Activated CD8-positive, alpha-beta memory T cell treated with anti-CD3 and anti-CD28 coated beads, Interleukin-2, amount 50 U/mL, for 48 hours (primary cell): Measurements from ENCODE around the gene NMNAT1.
A peak's percentile ranks its signal among the peaks of the same experiment; 100 is the strongest.
"Not testable (repeated sequence)": the region's sequence is repeated elsewhere in the genome, so short reads cannot be mapped to it uniquely, and the experiment has no call there.

Source experiments
- DNase-seq: peaks from one replicate; pipeline ENCODE4 v3.0.0-alpha.2; 2020

NMNAT1 gene

GRCh38 chr1:9942939-9943788 lies at the start of gene NMNAT1, which contains the start of gene LZIC:
NMNAT1 (plus strand) TSS chr1:9943475; CDS start chr1:9972074, 28,599 bp downstream.
LZIC (minus strand) TSS chr1:9943391; CDS start chr1:9936619, 6,772 bp downstream.
- peak; percentile 96 for DNase-seq

- no peak for DNase-seq
Observed at GRCh38 chr1:9894115-9894514, 49.2 kb upstream of the NMNAT1 start.

GRCh38 chr1:9900142-9901043 lies 42.9 kb upstream of the NMNAT1 start:
- no peak for DNase-seq

- no peak for DNase-seq
Observed at GRCh38 chr1:9901148-9902059, 41.9 kb upstream of the NMNAT1 start.

- no peak for DNase-seq
Observed at GRCh38 chr1:9902060-9902452, 41.2 kb upstream of the NMNAT1 start.

GRCh38 chr1:9903801-9904527 lies 39.3 kb upstream of the NMNAT1 start:
- DNase-seq, result no peak

GRCh38 chr1:9904596-9904995 lies 38.7 kb upstream of the NMNAT1 start:
- no peak for DNase-seq

- DNase-seq, result no peak
Observed at GRCh38 chr1:9905010-9905409, 38.3 kb upstream of the NMNAT1 start.

- no peak for DNase-seq
Observed at GRCh38 chr1:9906466-9906865, 36.8 kb upstream of the NMNAT1 start.

GRCh38 chr1:9907441-9907840 lies 35.8 kb upstream of the NMNAT1 start:
- DNase-seq, result no peak

GRCh38 chr1:9908871-9909233 lies 34.4 kb upstream of the NMNAT1 start:
- no peak for DNase-seq

GRCh38 chr1:9909234-9910046 lies 33.8 kb upstream of the NMNAT1 start:
- DNase-seq, result peak; percentile 80

- DNase-seq, result no peak
Observed at GRCh38 chr1:9910076-9910422, 33.2 kb upstream of the NMNAT1 start, which contains the start of gene CTNNBIP1. CTNNBIP1 (minus strand) TSS chr1:9910269; CDS start chr1:9872064, 38,205 bp downstream.

GRCh38 chr1:9910423-9911178 lies 32.7 kb upstream of the NMNAT1 start:
- peak; percentile 100 for DNase-seq

GRCh38 chr1:9912264-9912936 lies 30.9 kb upstream of the NMNAT1 start:
- DNase-seq, result no peak

- peak; percentile 2 for DNase-seq
Observed at GRCh38 chr1:9914610-9914937, 28.7 kb upstream of the NMNAT1 start.

GRCh38 chr1:9916452-9916851 lies 26.8 kb upstream of the NMNAT1 start:
- DNase-seq, result peak; percentile 1

GRCh38 chr1:9917495-9917894 lies 25.8 kb upstream of the NMNAT1 start:
- DNase-seq, result not testable (repeated sequence)

GRCh38 chr1:9917901-9918300 lies 25.4 kb upstream of the NMNAT1 start:
- no peak for DNase-seq

GRCh38 chr1:9920606-9921005 lies 22.7 kb upstream of the NMNAT1 start:
- peak; percentile 4 for DNase-seq
